Spleen (tissue), 11 donors: ENCODE data around the gene SLC25A45. TPM values are rescaled to one million over a fixed set of nuclear protein-coding genes. Genes with fewer than 3 reads are reported as not detected.

Source experiments
- DNase-seq: peaks from one replicate; pipeline ENCODE4 v3.0.0-alpha.2; 2020
- H3K27ac ChIP-seq, 8 donors: fragments of 200-600 bp; sonication (generic) in 7 of 8; 1 replicate in 4 of 8; 2 replicates in 4 of 8; pipeline versions ENCODE4 v1.5.0 to v1.8.0; 2016 to 2021; ENCODE audit warnings: inconsistent platforms in 4 of 8, mild to moderate bottlenecking in 4 of 8, moderate library complexity in 1 of 8
- H3K27me3 ChIP-seq, 7 donors: fragments of 200-600 bp; sonication (generic) in 6 of 7; replicated peaks in 1 of 7; 1 replicate in 4 of 7; 2 replicates in 3 of 7; pipeline versions ENCODE4 v1.5.0 to v1.8.0; 2016 to 2021; ENCODE audit warnings: inconsistent platforms in 3 of 7, mild to moderate bottlenecking in 1 of 7
- H3K36me3 ChIP-seq, 6 donors: fragments of 200-600 bp; sonication (generic) in 5 of 6; 1 replicate in 4 of 6; 2 replicates in 2 of 6; pipeline versions ENCODE4 v1.5.0 to v1.8.0; 2016 to 2021; ENCODE audit warnings: inconsistent platforms in 2 of 6
- H3K4me1 ChIP-seq, 6 donors: fragments of 200-600 bp; sonication (generic) in 5 of 6; 1 replicate in 3 of 6; 2 replicates in 3 of 6; pipeline versions ENCODE4 v1.5.0 to v1.8.0; 2016 to 2021; ENCODE audit warnings: inconsistent platforms in 3 of 6
- H3K4me3 ChIP-seq, 8 donors: fragments of 200-600 bp; sonication (generic) in 7 of 8; 1 replicate in 4 of 8; 2 replicates in 4 of 8; pipeline versions ENCODE4 v1.5.0 to v1.8.0; 2016 to 2021; ENCODE audit warnings: inconsistent platforms in 4 of 8, mild to moderate bottlenecking in 4 of 8, moderate library complexity in 2 of 8
- H3K9me3 ChIP-seq, 8 donors: fragments of 200-600 bp; sonication (generic) in 7 of 8; 1 replicate in 4 of 8; 2 replicates in 4 of 8; pipeline versions ENCODE4 v1.5.0 to v1.8.0; 2016 to 2021; ENCODE audit warnings: inconsistent platforms in 4 of 8
- CTCF ChIP-seq, 11 experiments: fragments of 200-600 bp in 7 of 11; fragments of 450-650 bp in 4 of 11; sonication (generic) in 4 of 11; IDR thresholded peaks in 8 of 11; conservative IDR thresholded peaks in 3 of 11; 1 replicate in 7 of 11; 2 replicates in 4 of 11; pipeline versions ENCODE4 v1.4.0 to v1.8.0; 2016 to 2021; ENCODE audit warnings: antibody characterized with exemption in 11 of 11, inconsistent platforms in 4 of 11, mild to moderate bottlenecking in 1 of 11
- POLR2A ChIP-seq, 3 donors: fragments of 450-650 bp; IDR thresholded peaks; one replicate each; pipeline ENCODE4 v1.5.1; 2017; ENCODE audit warnings: antibody characterized with exemption in 3 of 3, mild to moderate bottlenecking in 1 of 3
- POLR2AphosphoS5 ChIP-seq, 3 donors: sonication (generic); formaldehyde crosslinking; IDR thresholded peaks; one replicate each; pipeline ENCODE4 v1.5.1; 2017; ENCODE audit warnings: antibody characterized with exemption in 3 of 3
- WGBS, 5 donors: extraction: QIAGEN DNeasy Blood & Tissue Kit in 3 of 5; methylation state at CpG; one replicate each; pipeline versions ENCODE4 v1.1.5 to v1.1.7; 2013 to 2018; 5-methylcytosine and 5-hydroxymethylcytosine counted together
- intact Hi-C: fragments of 100-400 bp; cut with DNase I; formaldehyde crosslinking; loops from one replicate; pipeline ENCODE4 v1.15.0; 2023; ENCODE audit warnings: low total_unique reads
- polyA plus RNA-seq, 3 donors: library from polyadenylated mRNA; stranded (reverse); fragments of 200-250 nt; gene quantifications; one replicate each; pipeline ENCODE4 v1.2.1, GENCODE V29; 2013
- total RNA-seq, 7 donors: library from RNA; depleted of rRNA in 3 of 7; stranded (reverse); fragments of >200 nt in 3 of 7; fragmentation: NEBNext Ultra II Directional in 4 of 7; extraction: Animal tissue kit (Norgen Biotek cat#: 25700) in 4 of 7; gene quantifications; one replicate each; pipeline versions ENCODE4 v1.1.0 to v1.2.1, GENCODE V29; 2016 to 2021
- donor health status: healthy with polysubstance abuse.
- donor health status: DM: no; HTN: no; CAD: no; lungs with moderate emphysema.
- donor health status: DM: no; HTN: no; CAD: no.
- donor health status: Bipolar disorder and iron deficiency.
- donor health status: healthy.
- donor health status: DM: no; HTN: no; CAD: no.
- donor health status: DM: yes; HTN: yes; CAD: no.

The SLC25A45 gene
- total and polyA plus RNA-seq, 10 donors = 11.6 to 33.4 (median 24.9) TPM

GRCh38 chr11:65427691-65428577 lies 45.5 kb upstream of the SLC25A45 start:
- peaks cover 0 to 76% (median 4%) of the 10 kb centered on the region in 6 donors for H3K36me3 ChIP-seq
- intact Hi-C loops = no loop called here
- 20 to 53% (median 27%) methylated on average over 11 of the region's 11 CpGs for WGBS, 5 donors
- DNase-seq = peak; percentile 74
- peaks cover 59 to 74% (median 67%) of the 10 kb centered on the region in 6 donors for H3K4me1 ChIP-seq
- H3K4me3 ChIP-seq = peak overlapping the region; percentile 66 to 96 (median 83)
- H3K27me3 ChIP-seq = no peaks in the 10 kb centered on the region
- no peaks in the 10 kb centered on the region for H3K9me3 ChIP-seq
- TF ChIP-seq POLR2AphosphoS5 (IDR thresholded peaks at IDR 0.05) (peak; percentile 13 to 96 (median 46)), POLR2A (IDR thresholded peaks at IDR 0.05) (peak in 2 of 3 donors; percentile 10 to 83), CTCF (IDR thresholded peaks at IDR 0.05 in 8 of 11, conservative IDR thresholded peaks at IDR 0.05 in 3 of 11) (no peak)
- peak overlapping the region; percentile 92 to 100 (median 98) for H3K27ac ChIP-seq

- TF ChIP-seq CTCF (IDR thresholded peaks at IDR 0.05 in 8 of 11, conservative IDR thresholded peaks at IDR 0.05 in 3 of 11) (no peak), POLR2AphosphoS5 (IDR thresholded peaks at IDR 0.05) (peak in 2 of 3 donors; percentile 71 to 94), POLR2A (IDR thresholded peaks at IDR 0.05) (peak in 2 of 3 donors; percentile 43 to 77)
- DNase-seq = peak; percentile 76
- no peaks in the 10 kb centered on the region for H3K27me3 ChIP-seq
- peaks cover 52 to 69% (median 59%) of the 10 kb centered on the region in 6 donors for H3K4me1 ChIP-seq
- no peaks in the 10 kb centered on the region for H3K9me3 ChIP-seq
- peaks cover 0 to 68% (median 4%) of the 10 kb centered on the region in 6 donors for H3K36me3 ChIP-seq
- 18 to 40% (median 29%) methylated on average over 10 of the region's 10 CpGs for WGBS, 5 donors
- intact Hi-C loops = no loop called here
- H3K27ac ChIP-seq = peak overlapping the region; percentile 92 to 100 (median 98)
- H3K4me3 ChIP-seq = peak overlapping the region; percentile 66 to 96 (median 83)
These were observed 44.6 kb upstream of the SLC25A45 start for GRCh38 chr11:65426839-65427690.

- H3K36me3 ChIP-seq = peaks cover 0 to 59% (median 4%) of the 10 kb centered on the region in 6 donors
- peak overlapping the region; percentile 66 to 96 (median 83) for H3K4me3 ChIP-seq
- 0 to 3% (median 1%) methylated on average over 9 of the region's 9 CpGs for WGBS, 5 donors
- peaks cover 45 to 65% (median 57%) of the 10 kb centered on the region in 6 donors for H3K4me1 ChIP-seq
- TF ChIP-seq POLR2A (IDR thresholded peaks at IDR 0.05) (peak in 2 of 3 donors; percentile 50 to 61), POLR2AphosphoS5 (IDR thresholded peaks at IDR 0.05) (peak in 2 of 3 donors; percentile 57 to 64), CTCF (IDR thresholded peaks at IDR 0.05 in 8 of 11, conservative IDR thresholded peaks at IDR 0.05 in 3 of 11) (no peak)
- H3K27me3 ChIP-seq = no peaks in the 10 kb centered on the region
- intact Hi-C loops = no loop called here
- DNase-seq = no peak
- H3K9me3 ChIP-seq = no peaks in the 10 kb centered on the region
- H3K27ac ChIP-seq = peak overlapping the region; percentile 92 to 100 (median 98)
These were observed 43.8 kb upstream of the SLC25A45 start for GRCh38 chr11:65425971-65426838.
